Tibial nerve (tissue), 4 donors: ENCODE measurements around the gene OTOA. TPM values are rescaled to one million over a fixed set of nuclear protein-coding genes. Genes with fewer than 3 reads are reported as not detected.

ENCODE experiments used
- DNase-seq, 2 donors: peaks; one replicate each; pipeline ENCODE4 v3.0.0-alpha.2; 2019; ENCODE audit warnings: low spot score in 2 of 2
- H3K27ac ChIP-seq, 4 donors: fragments of 200-600 bp; sonication (generic) in 3 of 4; one replicate each; pipeline ENCODE4 v1.5.1; 2017 to 2019; ENCODE audit warnings: mild to moderate bottlenecking in 1 of 4
- H3K27me3 ChIP-seq, 2 donors: fragments of 200-600 bp; sonication (generic) in 1 of 2; one replicate each; pipeline versions ENCODE4 v1.5.1 to v1.6.0; 2017 to 2019
- H3K36me3 ChIP-seq, 3 donors: fragments of 200-600 bp; sonication (generic); one replicate each; pipeline ENCODE4 v1.5.1; 2018 to 2019
- H3K4me1 ChIP-seq, 4 donors: fragments of 200-600 bp; sonication (generic) in 3 of 4; one replicate each; pipeline ENCODE4 v1.5.1; 2017 to 2019
- H3K4me3 ChIP-seq, 4 donors: fragments of 200-600 bp; sonication (generic) in 3 of 4; one replicate each; pipeline ENCODE4 v1.5.1; 2017 to 2019; ENCODE audit warnings: mild to moderate bottlenecking in 1 of 4, moderate library complexity in 1 of 4
- H3K9me3 ChIP-seq, 4 donors: fragments of 200-600 bp; sonication (generic) in 3 of 4; one replicate each; pipeline ENCODE4 v1.5.1; 2017 to 2019
- EP300 ChIP-seq, 2 donors: sonication (generic); formaldehyde crosslinking; IDR thresholded peaks; one replicate each; pipeline ENCODE4 v1.6.1; 2017; ENCODE audit warnings: antibody characterized with exemption in 2 of 2, mild to moderate bottlenecking in 1 of 2
- POLR2A ChIP-seq, 2 donors: fragments of 450-650 bp; IDR thresholded peaks; one replicate each; pipeline ENCODE4 v1.6.1; 2017; ENCODE audit warnings: antibody characterized with exemption in 2 of 2, mild to moderate bottlenecking in 2 of 2, moderate library complexity in 2 of 2
- WGBS, 2 donors: methylation state at CpG; one replicate each; pipeline ENCODE4 v1.1.5; 2018; 5-methylcytosine and 5-hydroxymethylcytosine counted together
- total RNA-seq, 4 donors: library from RNA; depleted of rRNA; stranded (reverse); fragments of >200 nt; gene quantifications; one replicate each; pipeline ENCODE4 v1.1.0, GENCODE V29; 2016
- TF ChIP-seq, protein P1 (sequence below), 5 experiments: fragments of 200-600 bp in 3 of 5; fragments of 450-650 bp in 2 of 5; sonication (generic) in 3 of 5; IDR thresholded peaks; one replicate each; pipeline ENCODE4 v1.5.1; 2016 to 2019; ENCODE audit warnings: antibody characterized with exemption in 5 of 5, mild to moderate bottlenecking in 3 of 5, moderate library complexity in 2 of 5

Gene OTOA
- total RNA-seq, 4 donors from 2014 or later: 0.39 to 1.3 (median 0.90) TPM; not detected in 1

DNA sequence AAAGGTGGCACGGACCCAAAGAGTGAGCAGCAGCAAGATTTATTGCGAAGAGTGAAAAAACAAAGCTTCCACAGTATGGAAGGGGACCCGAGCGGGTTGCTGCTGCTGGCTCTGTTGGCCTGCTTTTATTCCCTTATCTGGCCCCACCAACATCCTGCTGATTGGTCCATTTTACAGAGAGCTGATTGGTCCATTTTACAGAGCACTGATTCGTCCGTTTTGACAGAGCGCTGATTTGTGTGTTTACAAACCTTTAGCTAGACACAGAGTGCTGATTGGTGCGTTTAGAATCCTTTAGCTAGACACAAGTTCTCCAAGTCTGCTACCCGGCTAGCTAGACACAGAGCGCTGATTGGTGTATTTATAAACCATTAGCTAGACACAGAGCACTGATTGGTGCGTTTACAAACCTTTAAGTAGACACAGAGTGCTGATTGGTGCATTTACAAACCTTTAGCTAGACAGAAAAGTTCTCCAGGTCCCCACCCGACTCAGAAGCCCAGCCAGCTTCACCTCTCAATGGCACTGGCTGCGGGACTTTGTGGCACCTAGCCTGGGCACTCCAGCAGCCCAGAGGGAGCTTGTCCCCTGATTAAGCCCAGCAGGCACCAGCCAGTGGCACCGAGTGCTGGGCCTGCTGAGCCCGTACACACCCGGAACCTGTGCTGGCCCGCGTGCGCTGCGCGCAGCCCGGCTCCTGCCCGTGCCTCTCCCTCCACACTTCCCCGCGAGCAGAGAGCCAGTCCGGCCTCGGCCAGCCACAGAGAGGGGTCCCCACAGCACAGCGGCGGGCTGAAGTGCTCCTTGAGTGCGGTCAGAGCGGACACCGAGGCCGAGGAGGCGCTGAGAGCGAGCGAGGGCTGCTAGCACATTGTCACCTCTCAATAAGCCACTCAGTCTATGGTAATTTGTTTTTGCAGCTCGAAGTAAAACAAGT lies 26.5 kb upstream of the OTOA start:
- Histone ChIP-seq H3K27me3 (no peaks in the 10 kb centered on the region), H3K4me3 (no peak overlapping the region), H3K9me3 (no peaks in the 10 kb centered on the region), H3K27ac (no peak overlapping the region), H3K4me1 (peaks cover 0 to 11% (median 0%) of the 10 kb centered on the region in 4 donors), H3K36me3 (peaks cover 0 to 32% (median 0%) of the 10 kb centered on the region in 3 donors)
- no peak for DNase-seq
- 93 to 94% methylated on average over 23 to 27 of the region's 37 CpGs for WGBS, 2 donors
- TF ChIP-seq POLR2A (IDR thresholded peaks at IDR 0.05): no peak
- TF ChIP-seq, protein P1, sequence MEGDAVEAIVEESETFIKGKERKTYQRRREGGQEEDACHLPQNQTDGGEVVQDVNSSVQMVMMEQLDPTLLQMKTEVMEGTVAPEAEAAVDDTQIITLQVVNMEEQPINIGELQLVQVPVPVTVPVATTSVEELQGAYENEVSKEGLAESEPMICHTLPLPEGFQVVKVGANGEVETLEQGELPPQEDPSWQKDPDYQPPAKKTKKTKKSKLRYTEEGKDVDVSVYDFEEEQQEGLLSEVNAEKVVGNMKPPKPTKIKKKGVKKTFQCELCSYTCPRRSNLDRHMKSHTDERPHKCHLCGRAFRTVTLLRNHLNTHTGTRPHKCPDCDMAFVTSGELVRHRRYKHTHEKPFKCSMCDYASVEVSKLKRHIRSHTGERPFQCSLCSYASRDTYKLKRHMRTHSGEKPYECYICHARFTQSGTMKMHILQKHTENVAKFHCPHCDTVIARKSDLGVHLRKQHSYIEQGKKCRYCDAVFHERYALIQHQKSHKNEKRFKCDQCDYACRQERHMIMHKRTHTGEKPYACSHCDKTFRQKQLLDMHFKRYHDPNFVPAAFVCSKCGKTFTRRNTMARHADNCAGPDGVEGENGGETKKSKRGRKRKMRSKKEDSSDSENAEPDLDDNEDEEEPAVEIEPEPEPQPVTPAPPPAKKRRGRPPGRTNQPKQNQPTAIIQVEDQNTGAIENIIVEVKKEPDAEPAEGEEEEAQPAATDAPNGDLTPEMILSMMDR (IDR thresholded peaks at IDR 0.05): no peak
- no peak for TF ChIP-seq EP300 (IDR thresholded peaks at IDR 0.05)

DNA sequence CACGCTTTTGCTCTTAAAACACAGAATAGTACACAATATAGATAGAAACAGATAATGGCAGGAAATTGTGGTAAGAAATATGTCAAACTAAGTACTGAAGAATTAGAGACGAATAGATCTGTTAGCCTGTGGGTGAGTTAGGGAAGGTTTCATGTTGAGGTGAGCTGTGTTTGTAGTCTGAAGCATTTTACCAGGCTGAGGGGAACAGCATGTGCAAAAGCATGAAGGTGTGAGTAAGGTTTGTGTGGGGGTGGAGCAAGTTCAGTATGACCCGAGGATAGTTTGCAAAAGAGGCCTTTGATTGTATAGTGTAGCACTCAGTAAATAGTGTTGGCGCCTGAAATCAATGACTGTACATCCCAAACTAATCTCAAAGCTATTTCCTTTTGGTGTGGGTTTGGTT lies 25.2 kb upstream of the OTOA start:
- Histone ChIP-seq H3K36me3 (peaks cover 0 to 32% (median 0%) of the 10 kb centered on the region in 3 donors), H3K4me3 (no peak overlapping the region), H3K9me3 (no peaks in the 10 kb centered on the region), H3K27ac (no peak overlapping the region), H3K27me3 (no peaks in the 10 kb centered on the region), H3K4me1 (peaks cover 0 to 12% (median 0%) of the 10 kb centered on the region in 4 donors)
- 62 to 69% methylated on average over 4 of the region's 4 CpGs for WGBS, 2 donors
- no peak for TF ChIP-seq POLR2A (IDR thresholded peaks at IDR 0.05)
- no peak for TF ChIP-seq EP300 (IDR thresholded peaks at IDR 0.05)
- TF ChIP-seq, protein P1 (IDR thresholded peaks at IDR 0.05): no peak
- DNase-seq: no peak

GRCh38 chr16:21639493-21639892 lies 24.3 kb upstream of the OTOA start:
- 83 to 90% methylated on average over 2 of the region's 2 CpGs for WGBS, 2 donors
- Histone ChIP-seq H3K9me3 (no peaks in the 10 kb centered on the region), H3K4me3 (no peak overlapping the region), H3K36me3 (peaks cover 0 to 27% (median 0%) of the 10 kb centered on the region in 3 donors), H3K4me1 (peaks cover 0 to 16% (median 0%) of the 10 kb centered on the region in 4 donors), H3K27ac (no peak overlapping the region), H3K27me3 (no peaks in the 10 kb centered on the region)
- TF ChIP-seq, protein P1 (IDR thresholded peaks at IDR 0.05): no peak
- TF ChIP-seq POLR2A (IDR thresholded peaks at IDR 0.05) (no peak), EP300 (IDR thresholded peaks at IDR 0.05) (no peak)
- DNase-seq: no peak

GRCh38 chr16:21641916-21642315 lies 21.9 kb upstream of the OTOA start:
- no peaks in the 10 kb centered on the region for H3K9me3 ChIP-seq
- peak overlapping the region in 1 of 4 donors; percentile 4 for H3K27ac ChIP-seq
- peaks cover 0 to 39% (median 9%) of the 10 kb centered on the region in 4 donors for H3K4me1 ChIP-seq
- no peak overlapping the region for H3K4me3 ChIP-seq
- TF ChIP-seq EP300 (IDR thresholded peaks at IDR 0.05) (no peak), POLR2A (IDR thresholded peaks at IDR 0.05) (no peak)
- TF ChIP-seq, protein P1 (IDR thresholded peaks at IDR 0.05): no peak
- no peaks in the 10 kb centered on the region for H3K27me3 ChIP-seq
- H3K36me3 ChIP-seq: peaks cover 0 to 13% (median 0%) of the 10 kb centered on the region in 3 donors
- no peak for DNase-seq
- WGBS, 2 donors: 67 to 74% methylated on average over 6 of the region's 6 CpGs

- Histone ChIP-seq H3K4me3 (no peak overlapping the region), H3K4me1 (peaks cover 0 to 47% (median 11%) of the 10 kb centered on the region in 4 donors), H3K36me3 (peaks cover 0 to 3% (median 0%) of the 10 kb centered on the region in 3 donors), H3K27me3 (no peaks in the 10 kb centered on the region), H3K27ac (no peak overlapping the region), H3K9me3 (no peaks in the 10 kb centered on the region)
- TF ChIP-seq, protein P1 (IDR thresholded peaks at IDR 0.05): no peak
- no peak for TF ChIP-seq EP300 (IDR thresholded peaks at IDR 0.05)
- TF ChIP-seq POLR2A (IDR thresholded peaks at IDR 0.05): no peak
- 64 to 69% methylated on average over 7 of the region's 7 CpGs for WGBS, 2 donors
- DNase-seq: no peak
These were observed 20.9 kb upstream of the OTOA start for GRCh38 chr16:21642861-21643260.
